GM18909 (cell line): ENCODE measurements around the gene CEP104.

ENCODE experiments used
- ATAC-seq: cut with Tn5 transposase; IDR thresholded peaks from one replicate; pipeline ENCODE4 v1.9.1; 2021; ENCODE audit warnings: mild to moderate bottlenecking; ENCODE audit not compliant: unreplicated experiment, poor library complexity

The CEP104 gene

DNA sequence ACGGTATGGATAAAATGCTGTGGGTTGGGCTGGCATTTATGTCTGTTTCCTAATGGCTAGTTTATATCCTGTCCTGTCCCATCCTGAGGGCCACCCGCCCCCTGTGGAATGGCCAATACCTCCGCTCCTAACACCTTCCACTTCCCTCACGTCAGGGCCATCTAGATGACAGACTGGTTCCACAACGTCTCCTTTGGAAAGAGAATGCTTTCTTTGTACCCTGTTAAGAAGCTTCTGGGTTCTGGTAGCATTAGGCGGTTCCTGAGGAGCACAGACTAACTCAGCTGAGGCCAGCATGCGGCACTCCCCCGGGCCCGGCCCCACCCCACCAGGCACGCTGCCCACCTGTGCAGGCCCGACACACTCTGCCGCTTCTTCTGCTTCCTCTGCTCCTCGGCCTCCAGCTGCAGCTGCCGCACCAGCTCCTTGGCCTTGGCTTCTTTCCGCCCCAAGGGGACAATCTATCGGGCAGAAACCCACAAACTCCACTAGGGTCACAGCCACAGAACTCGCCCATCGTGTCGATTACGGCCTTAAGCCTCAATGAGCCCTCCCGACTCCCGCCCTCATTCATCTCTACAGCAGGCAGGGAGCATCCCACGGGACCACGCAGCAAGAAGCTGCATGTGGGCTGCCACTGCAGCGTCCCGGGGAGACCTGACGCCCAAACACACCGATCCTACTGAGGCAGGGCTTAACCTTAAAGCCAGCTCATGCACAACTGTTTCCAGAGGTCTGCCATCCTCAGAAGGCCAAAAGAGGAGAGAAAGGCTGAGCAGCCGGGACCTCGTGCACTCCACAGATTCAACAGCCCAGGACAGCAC, 73.1 kb downstream of the CEP104 start:
- ATAC-seq = no peak

GRCh38 chr1:3780901-3781300, 76.1 kb downstream of the CEP104 start:
- no peak for ATAC-seq

DNA sequence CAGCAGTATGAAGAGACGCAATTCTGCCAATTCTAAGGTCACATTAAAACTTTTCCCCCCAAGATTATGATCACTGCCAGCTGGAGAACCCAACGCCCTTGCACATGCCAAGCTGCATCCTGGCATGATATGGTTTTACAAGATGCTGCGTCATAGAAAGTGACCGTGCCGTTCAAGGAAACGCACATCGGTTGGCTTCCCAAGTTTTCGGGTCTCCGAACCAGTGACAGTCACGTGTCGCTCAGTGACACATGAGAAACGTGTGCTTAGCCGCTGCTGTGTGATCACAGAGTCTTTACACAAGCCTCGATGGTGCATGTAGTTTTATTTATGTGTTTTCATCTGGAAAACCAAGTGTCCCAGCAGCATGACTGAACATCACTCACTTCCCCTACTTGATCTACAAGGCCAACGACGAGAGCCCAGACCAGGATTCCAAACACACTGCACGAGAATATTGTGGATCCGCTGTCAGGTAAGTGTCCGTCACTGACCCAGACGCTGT, 77.0 kb downstream of the CEP104 start:
- no peak for ATAC-seq

DNA sequence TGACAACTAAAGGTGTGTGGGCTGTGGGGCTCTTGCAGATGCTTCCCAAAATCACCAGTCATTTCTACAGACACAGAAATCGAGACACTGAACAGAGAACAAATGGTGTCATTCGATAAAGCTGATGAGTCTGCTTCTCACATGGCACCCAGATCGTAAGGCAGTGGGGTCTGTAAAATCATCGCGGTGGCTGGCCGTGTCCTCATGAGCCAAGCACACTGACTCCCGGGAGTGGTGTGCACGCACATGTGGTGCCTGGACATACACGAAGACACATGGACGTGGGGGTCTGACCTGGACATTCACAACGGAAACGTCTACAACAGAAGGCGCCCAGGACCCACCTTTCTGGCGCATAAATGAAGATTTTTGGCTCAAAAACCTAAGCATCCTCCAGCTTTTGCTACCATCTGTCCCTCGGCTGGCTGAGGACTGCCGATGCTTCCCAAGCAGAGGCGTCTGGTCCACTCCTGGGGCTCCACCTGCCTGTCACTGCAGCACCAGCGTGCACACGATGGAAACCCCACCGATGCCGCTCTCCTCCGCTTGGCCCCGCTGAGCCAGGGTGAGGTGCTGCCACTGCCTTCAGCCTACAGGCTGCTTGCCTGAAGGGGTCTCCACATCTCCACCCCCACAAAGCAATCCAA, 77.6 kb downstream of the CEP104 start:
- ATAC-seq = no peak

DNA sequence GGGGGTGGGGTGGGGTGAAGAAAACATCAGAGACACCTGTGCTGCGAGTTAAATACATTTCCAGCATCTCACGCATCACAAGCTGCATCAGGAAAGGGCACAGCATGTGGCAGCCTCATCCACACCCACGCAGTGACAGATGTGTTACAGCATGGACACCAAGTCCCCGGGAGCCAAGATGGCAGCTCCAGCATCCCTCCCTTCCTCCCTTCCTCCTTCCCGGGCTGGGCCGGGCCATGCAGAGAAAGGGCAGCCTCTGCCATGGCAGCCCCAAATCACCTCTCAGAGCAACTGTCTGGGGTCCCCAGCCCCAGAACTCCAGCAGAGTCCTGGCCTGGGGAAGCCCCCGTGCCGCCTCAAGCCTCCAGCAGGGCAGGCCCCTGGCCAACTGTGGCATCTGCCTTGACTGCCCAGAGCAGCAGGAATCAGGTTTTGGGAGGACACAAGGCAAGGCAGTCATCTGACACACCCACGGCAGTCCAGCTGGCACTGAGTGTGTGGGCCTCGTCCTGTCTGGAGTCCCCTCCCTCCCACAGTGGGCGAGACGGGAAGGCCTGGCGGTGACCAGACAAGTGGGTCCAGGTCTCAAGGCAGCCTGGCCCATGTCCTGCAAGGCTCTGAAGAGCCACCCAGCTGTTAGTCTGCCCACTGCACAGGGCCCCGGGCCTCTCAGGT, 78.3 kb downstream of the CEP104 start:
- no peak for ATAC-seq

DNA sequence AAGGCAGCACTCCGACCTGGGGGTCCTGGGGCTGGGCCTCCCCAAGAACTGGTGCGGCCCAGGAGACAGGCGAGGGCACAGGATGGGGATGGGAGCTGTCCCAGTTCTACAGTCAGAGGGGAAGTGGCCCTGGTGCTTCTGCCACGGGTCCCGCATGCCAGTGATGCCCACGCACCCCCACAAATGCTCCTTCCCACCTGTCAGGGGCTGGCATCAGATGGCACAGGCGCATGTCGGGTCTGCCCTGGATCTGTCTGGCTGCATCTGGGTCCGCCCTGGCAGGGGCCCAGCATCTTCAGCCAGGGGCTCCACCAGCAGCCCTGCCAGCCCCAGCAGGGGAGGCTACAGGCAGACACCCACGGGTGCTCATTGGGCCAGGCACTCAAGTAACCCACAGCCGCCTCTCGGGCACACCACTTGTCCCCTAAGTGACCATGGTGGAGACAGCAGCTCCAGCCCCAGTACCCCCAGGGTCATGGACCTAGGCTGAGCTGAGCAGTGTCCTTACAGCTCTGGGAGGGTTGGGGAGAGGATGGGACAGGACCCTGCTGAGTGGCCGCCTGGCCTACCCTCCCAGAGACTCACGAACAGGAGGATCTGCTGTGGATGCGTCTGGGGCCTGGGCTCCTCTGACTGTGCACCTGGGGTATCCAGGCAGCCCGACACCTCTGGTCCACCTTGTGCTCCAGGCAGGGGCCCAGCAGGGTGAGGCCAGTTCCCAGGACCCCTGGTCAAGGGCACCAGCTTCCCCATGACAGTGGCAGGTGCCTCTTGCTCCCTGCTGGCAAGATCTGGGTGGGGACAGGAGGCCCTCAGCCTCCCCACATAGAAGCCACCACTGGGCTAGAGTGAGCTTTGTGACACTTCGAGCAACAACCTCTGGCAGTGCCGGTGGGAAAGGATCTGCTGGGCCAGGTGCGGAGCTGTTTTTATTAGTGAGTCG, 79.1 kb downstream of the CEP104 start:
- no peak for ATAC-seq

- no peak for ATAC-seq
Measured at GRCh38 chr1:3777078-3777547, 79.9 kb downstream of the CEP104 start.

- ATAC-seq = no peak
Measured at GRCh38 chr1:3776231-3776961, 80.6 kb downstream of the CEP104 start.

DNA sequence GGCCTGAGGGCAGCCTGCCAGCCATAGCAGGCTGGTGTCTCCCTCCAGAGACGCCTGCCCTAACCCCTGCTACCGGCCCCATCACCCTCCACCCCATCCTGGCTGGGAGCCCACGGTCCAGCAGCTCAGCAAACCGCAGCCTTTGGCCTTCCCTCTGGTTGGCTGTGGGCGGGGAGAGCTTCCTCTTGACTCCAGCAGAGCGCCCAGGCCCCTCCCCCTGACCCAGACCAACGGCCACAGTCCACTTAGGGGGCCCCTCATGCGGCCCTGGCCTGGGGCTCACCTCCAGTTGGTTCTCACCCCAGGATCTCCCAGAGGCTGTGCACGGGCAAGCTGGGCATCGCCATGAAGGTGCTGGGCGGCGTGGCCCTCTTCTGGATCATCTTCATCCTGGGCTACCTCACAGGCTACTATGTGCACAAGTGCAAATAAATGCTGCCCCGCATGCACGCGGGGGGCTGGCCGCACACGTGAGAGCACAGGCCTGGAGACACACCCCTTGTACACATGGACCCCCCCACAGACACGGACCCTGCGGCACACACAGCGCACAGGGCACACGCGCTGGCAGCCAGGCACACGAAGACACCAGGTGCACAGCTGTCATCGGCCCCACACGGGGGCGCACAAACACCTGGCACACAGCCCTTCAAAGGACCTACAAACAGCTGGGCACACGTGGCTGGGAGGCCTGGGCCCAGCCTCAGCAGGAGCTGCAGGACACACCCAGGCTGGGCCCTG, 81.4 kb downstream of the CEP104 start:
- ATAC-seq = no peak

DNA sequence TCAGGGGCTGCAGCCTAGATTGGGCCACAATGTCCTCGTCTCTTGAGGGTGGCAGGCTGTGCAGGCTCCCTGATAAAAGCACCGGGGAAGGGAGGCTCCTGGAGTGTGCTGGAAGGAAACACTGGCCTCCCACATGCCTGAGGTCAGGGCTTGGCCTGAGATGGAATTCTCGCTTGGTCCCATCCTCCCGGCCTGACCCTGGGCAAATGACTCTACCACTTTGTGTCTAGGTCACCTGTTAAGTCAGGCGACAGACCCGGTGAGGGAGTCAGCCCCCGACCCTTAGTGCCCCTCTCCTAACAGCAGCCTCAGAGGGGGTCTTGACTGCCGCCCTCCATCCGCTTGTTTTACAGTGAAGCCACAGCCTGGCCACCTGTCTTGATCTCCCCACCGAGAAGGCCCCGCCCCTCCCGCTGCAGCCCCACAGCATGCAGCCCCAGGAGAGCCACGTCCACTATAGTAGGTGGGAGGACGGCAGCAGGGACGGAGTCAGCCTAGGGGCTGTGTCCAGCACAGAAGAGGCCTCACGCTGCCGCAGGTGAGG, 82.0 kb downstream of the CEP104 start:
- ATAC-seq = no peak

DNA sequence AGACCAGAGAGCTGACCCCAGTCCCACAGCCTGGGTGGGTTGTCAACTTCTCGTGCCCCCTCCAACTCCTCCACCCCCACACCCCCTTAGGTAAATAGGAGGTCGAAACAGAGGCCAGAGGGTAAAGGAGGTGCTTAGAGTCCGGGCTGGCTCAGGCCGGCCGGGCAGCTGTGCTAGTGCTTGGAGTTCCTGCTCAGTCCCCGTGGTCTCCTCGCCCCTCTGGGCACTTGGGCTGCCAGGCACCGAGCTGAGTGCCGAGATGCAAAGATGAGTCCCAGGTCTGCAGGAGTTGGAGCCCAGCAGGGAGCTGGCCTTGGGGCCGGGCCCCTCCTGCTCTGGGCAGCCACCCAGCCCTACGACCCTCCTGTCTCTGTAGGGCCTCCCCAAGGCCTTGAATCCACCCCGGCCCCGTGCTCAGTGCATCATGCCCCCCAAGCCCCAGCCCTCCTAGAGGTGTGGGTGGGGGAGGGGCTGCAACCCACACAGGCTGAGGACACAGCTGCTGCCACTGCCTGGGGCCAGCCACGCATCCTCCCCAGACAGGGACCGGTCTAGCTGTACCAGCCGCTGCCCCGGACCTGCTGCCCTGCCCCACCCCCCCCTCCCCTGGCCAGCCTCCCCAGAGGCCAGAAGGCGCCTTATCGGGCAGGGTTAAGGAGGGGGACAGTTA, 82.6 kb downstream of the CEP104 start:
- no peak for ATAC-seq

GRCh38 chr1:3773572-3774275, 83.3 kb downstream of the CEP104 start:
- no peak for ATAC-seq

DNA sequence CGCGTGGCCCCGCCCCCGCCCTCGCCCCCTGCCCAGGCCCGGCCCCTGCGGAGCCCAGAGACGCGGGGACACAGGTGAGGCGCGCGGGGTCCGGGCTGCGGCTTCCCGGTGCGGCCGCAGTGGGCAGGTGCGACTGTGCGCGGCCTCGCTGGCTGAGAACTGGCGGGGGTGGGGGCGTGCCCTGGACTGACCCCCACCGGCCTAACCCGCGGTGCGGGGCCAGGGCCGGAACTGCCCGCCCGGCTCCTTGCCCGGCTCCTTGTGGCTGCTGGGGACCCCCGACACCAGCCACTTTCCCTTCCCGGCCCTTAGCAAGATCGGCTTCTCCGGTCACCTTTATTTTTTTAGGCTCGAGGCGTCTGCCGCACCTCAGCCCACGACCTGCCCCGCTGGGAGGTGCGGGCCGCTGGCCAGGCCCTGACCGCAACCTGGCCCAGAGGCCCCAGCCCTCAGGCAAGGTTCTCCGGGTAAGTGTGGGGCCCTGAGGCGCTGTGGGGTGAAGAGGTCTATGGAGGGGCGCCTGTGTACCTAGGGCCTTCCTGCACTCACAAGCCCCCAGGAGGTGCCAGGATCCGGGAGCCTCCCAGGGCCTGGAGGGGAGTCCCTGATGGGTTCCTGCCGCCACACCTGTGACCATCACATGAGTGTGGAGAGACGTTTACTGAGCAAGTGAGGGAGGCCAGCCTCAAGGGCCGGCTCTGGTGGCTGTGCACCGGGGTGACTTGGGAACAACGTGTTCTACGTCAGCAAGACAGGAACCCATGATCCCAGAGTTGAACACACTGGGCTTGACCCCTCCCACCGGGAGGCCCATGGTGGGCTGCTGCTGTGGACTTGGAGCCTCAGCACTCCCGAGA, 84.1 kb downstream of the CEP104 start, which contains the start of gene SMIM1:
Gene SMIM1 (plus strand): TSS at position 35 of the 857 bp plus-strand sequence. CDS start 2,625 bp downstream, outside the sequence.
- ATAC-seq = peak; percentile 24

GRCh38 chr1:3772027-3772714, 84.8 kb downstream of the CEP104 start:
- peak; percentile 51 for ATAC-seq
